GM19099 (cell line): ENCODE results near the gene KCNQ5.

Experiments used
- POLR2A ChIP-seq: IDR thresholded peaks from 3 replicates; pipeline ENCODE4 v1.6.1; 2011; ENCODE audit warnings: low read depth; ENCODE audit not compliant: insufficient read length; ENCODE audit errors: extremely low read depth

KCNQ5 gene

GRCh38 chr6:72653026-72653425 is 31.2 kb downstream of the KCNQ5 start:
- TF ChIP-seq POLR2A, result no peak

GRCh38 chr6:72654071-72654621 is 32.3 kb downstream of the KCNQ5 start:
- TF ChIP-seq POLR2A, result no peak

GRCh38 chr6:72657407-72658197 is 35.7 kb downstream of the KCNQ5 start:
- TF ChIP-seq POLR2A, result no peak

GRCh38 chr6:72659754-72660153 is 37.9 kb downstream of the KCNQ5 start:
- no peak for TF ChIP-seq POLR2A

GRCh38 chr6:72661411-72661810 is 39.5 kb downstream of the KCNQ5 start:
- TF ChIP-seq POLR2A, result no peak

- TF ChIP-seq POLR2A, result no peak
These were observed 43.7 kb downstream of the KCNQ5 start for GRCh38 chr6:72665599-72665998.

- no peak for TF ChIP-seq POLR2A
These were observed 47.5 kb downstream of the KCNQ5 start for GRCh38 chr6:72669324-72669723.

- no peak for TF ChIP-seq POLR2A
These were observed 51.0 kb downstream of the KCNQ5 start for GRCh38 chr6:72672906-72673305.

- no peak for TF ChIP-seq POLR2A
These were observed 53.0 kb downstream of the KCNQ5 start for GRCh38 chr6:72674842-72675241.

- no peak for TF ChIP-seq POLR2A
These were observed 53.5 kb downstream of the KCNQ5 start for GRCh38 chr6:72675396-72675795.

- no peak for TF ChIP-seq POLR2A
These were observed 55.1 kb downstream of the KCNQ5 start for GRCh38 chr6:72676995-72677394.

GRCh38 chr6:72677740-72678139 is 55.9 kb downstream of the KCNQ5 start:
- no peak for TF ChIP-seq POLR2A

GRCh38 chr6:72683797-72684196 is 61.9 kb downstream of the KCNQ5 start:
- TF ChIP-seq POLR2A, result no peak

GRCh38 chr6:72689107-72689954 is 67.5 kb downstream of the KCNQ5 start:
- TF ChIP-seq POLR2A, result peak; percentile 54

GRCh38 chr6:72691249-72691648 is 69.4 kb downstream of the KCNQ5 start:
- no peak for TF ChIP-seq POLR2A

GRCh38 chr6:72696055-72696454 is 74.2 kb downstream of the KCNQ5 start:
- no peak for TF ChIP-seq POLR2A
